Measurements from ENCODE around the gene TENT5C. TPM values are rescaled to one million over a fixed set of nuclear protein-coding genes. Genes with fewer than 3 reads are reported as not detected.

Gene TENT5C
- total and polyA plus RNA-seq, 2 of the 8 experiments (the other 6 are each of a cell fraction or from before 2014, with no cell fraction given) = 0.38 to 0.99 TPM

DNA sequence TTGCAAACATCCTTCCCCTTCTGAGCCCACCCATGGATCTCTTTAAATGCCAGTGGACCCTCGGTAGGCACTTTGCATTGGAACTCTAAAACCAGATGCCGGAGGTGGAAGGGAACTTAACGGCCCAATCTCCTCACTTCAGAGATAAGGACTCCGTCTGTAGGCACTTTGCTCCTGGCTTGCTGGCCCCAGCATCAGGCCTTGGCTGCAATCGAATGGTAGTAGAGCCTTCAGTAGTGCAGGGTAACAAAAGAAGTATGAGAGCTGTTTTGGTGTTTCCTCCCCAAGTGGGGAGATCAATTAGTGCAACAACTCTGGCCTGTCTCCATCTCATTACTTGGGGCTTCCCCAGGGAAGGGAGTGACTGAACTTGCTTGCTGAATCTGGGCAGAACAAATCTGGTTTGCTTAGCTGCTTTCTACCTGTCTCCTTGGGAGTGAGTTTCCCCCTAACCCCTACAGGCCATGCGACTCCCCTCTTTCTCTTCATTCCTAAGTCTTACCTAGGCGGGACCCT lies 70.8 kb downstream of the TENT5C start:
- DNase-seq (ENCODE audit: low read depth in 1 of 2, low spot score in 2 of 2) = no peak
- H3K27ac ChIP-seq (ENCODE audit: low read depth, low read length) = no peak overlapping the region
- H2AFZ ChIP-seq (ENCODE audit: low read length) = no peak overlapping the region
- no peak overlapping the region for H2AK5ac ChIP-seq (ENCODE audit: low read depth, low read length)
- ChIA-PET POLR2A (ENCODE audit: partially characterized antibody) (interaction anchor here (1.3 to 1.6 kb wide), 2 partner anchors 10 to 11 kb away, joined by 3 to 4 read pairs; no protein-coding TSS in a partner anchor), CTCF (ENCODE audit: partially characterized antibody) (interaction anchor here (0.6 to 3.1 kb wide), 7 partner anchors 11 to 538 kb away, joined by 3 to 11 read pairs (median 4); no protein-coding TSS in a partner anchor)
- H2BK12ac ChIP-seq (ENCODE audit: low read depth, low read length) = no peak overlapping the region
- H3K9ac ChIP-seq (replicated peaks in 1 of 4; ENCODE audit: extremely low read depth in 1 of 4, low read depth in 3 of 4, low read length in 3 of 4) = no peak overlapping the region
- no peak overlapping the region for H3K4me3 ChIP-seq (ENCODE audit: extremely low read depth in 1 of 4, insufficient read depth in 2 of 4, low read depth in 3 of 4, low read length in 4 of 4)
- no peaks in the 10 kb centered on the region for H3K27me3 ChIP-seq (replicated peaks in 1 of 4; ENCODE audit: control insufficient read depth in 3 of 4, extremely low read depth in 1 of 4, insufficient read depth in 3 of 4, low read length in 3 of 4)
- FAIRE-seq = no peak
- no peaks in the 10 kb centered on the region for H4K20me1 ChIP-seq (replicated peaks in 1 of 2; ENCODE audit: control insufficient read depth in 1 of 2, insufficient read depth in 2 of 2, low read length in 2 of 2)
- H3K4me1 ChIP-seq (replicated peaks in 1 of 4; ENCODE audit: control insufficient read depth in 3 of 4, insufficient read depth in 4 of 4, low read length in 3 of 4) = peaks cover 0 to 2% (median 0%) of the 10 kb centered on the region in 4 experiments; a peak in 2 of 7 replicates
- H3K4ac ChIP-seq (replicated peaks; ENCODE audit: insufficient read length, low read depth, low read length) = no peak overlapping the region
- no peak overlapping the region for H3K4me2 ChIP-seq (ENCODE audit: insufficient read depth in 1 of 2, low read depth in 2 of 2, low read length in 2 of 2)
- 88% methylated on average over 7 of the region's 7 CpGs; no CpG with 5 or more reads in 1 of the 2 experiments for WGBS, 2 experiments (ENCODE audit: extremely low coverage in 1 of 2, insufficient coverage in 1 of 2, insufficient read length in 1 of 2, insufficient replicate concordance in 2 of 2, low coverage in 1 of 2, low lambda C conversion rate in 2 of 2, missing lambda C conversion rate in 1 of 2)
- H3K18ac ChIP-seq (ENCODE audit: extremely low read depth, low read length) = no peak overlapping the region; the same call in 1 of the 2 replicates
- no peak overlapping the region for H2BK120ac ChIP-seq (replicated peaks; ENCODE audit: low read depth, low read length)
- no peak overlapping the region for H4K91ac ChIP-seq (replicated peaks; ENCODE audit: insufficient read length, low read length)
- no peaks in the 10 kb centered on the region for H3K9me3 ChIP-seq (ENCODE audit: insufficient read depth in 2 of 2, low read depth in 1 of 2, low read length in 1 of 2)
- no peaks in the 10 kb centered on the region for H3K36me3 ChIP-seq (ENCODE audit: control insufficient read depth in 2 of 4, insufficient read depth in 4 of 4, low read length in 3 of 4)
- no peak overlapping the region for H2BK15ac ChIP-seq (ENCODE audit: low read length)
- H4K8ac ChIP-seq (ENCODE audit: extremely low read depth, insufficient read depth, low read length) = 0 out of 2 replicates have a peak overlapping the region, but pooled peaks have one; percentile 62
- H3K79me1 ChIP-seq (ENCODE audit: low read depth, low read length) = no peaks in the 10 kb centered on the region
- H3K56ac ChIP-seq (replicated peaks; ENCODE audit: insufficient read length, low read depth, low read length) = no peak overlapping the region
- no peaks in the 10 kb centered on the region for H3K23me2 ChIP-seq (ENCODE audit: low read depth, low read length)
- no peak overlapping the region for H3K14ac ChIP-seq (ENCODE audit: insufficient read length)
- H4K5ac ChIP-seq (ENCODE audit: insufficient read length, low read depth, low read length) = no peak overlapping the region
- no peaks in the 10 kb centered on the region for H3K79me2 ChIP-seq (ENCODE audit: control insufficient read depth in 1 of 2, insufficient read depth in 2 of 2, low read length in 2 of 2)
- no peak overlapping the region for H2BK20ac ChIP-seq (ENCODE audit: low read length)
- no peak overlapping the region for H3K23ac ChIP-seq (ENCODE audit: insufficient read length)
- no peak overlapping the region for H2BK5ac ChIP-seq (ENCODE audit: low read depth, low read length)
- TF ChIP-seq SUZ12 (IDR thresholded peaks at IDR 0.05; ENCODE audit: low read length) (no peak), CHD1 (IDR thresholded peaks at IDR 0.05; ENCODE audit: low read depth, low read length) (no peak), CHD2 (IDR thresholded peaks at IDR 0.05; ENCODE audit: low read length) (no peak), BCL11A (IDR thresholded peaks at IDR 0.05; ENCODE audit: low read depth in 2 of 2, low read length in 2 of 2) (no peak)
